ENCODE measurements around the gene MYO1D.
"Not testable (repeated sequence)": the region's sequence is repeated elsewhere in the genome, so short reads cannot be mapped to it uniquely, and the experiment has no call there.

GRCh38 chr17:32886951-32887350 lies 10.0 kb upstream of the MYO1D start:
- TF ChIP-seq, protein P1, sequence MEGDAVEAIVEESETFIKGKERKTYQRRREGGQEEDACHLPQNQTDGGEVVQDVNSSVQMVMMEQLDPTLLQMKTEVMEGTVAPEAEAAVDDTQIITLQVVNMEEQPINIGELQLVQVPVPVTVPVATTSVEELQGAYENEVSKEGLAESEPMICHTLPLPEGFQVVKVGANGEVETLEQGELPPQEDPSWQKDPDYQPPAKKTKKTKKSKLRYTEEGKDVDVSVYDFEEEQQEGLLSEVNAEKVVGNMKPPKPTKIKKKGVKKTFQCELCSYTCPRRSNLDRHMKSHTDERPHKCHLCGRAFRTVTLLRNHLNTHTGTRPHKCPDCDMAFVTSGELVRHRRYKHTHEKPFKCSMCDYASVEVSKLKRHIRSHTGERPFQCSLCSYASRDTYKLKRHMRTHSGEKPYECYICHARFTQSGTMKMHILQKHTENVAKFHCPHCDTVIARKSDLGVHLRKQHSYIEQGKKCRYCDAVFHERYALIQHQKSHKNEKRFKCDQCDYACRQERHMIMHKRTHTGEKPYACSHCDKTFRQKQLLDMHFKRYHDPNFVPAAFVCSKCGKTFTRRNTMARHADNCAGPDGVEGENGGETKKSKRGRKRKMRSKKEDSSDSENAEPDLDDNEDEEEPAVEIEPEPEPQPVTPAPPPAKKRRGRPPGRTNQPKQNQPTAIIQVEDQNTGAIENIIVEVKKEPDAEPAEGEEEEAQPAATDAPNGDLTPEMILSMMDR (IDR thresholded peaks at IDR 0.05), result not testable (repeated sequence)
- TF ChIP-seq POLR2A, POLR2AphosphoS5 (IDR thresholded peaks at IDR 0.05): not testable (repeated sequence)
